Neural cell (in vitro differentiated cells): ENCODE measurements around the gene SLC49A4. TPM values are rescaled to one million over a fixed set of nuclear protein-coding genes. Genes with fewer than 3 reads are reported as not detected.

Source experiments
- H2AFZ ChIP-seq: fragments of 200-600, 300-800 bp; sonication (generic), shearing (Covaris generic); 2 replicates; pipeline ENCODE4 v1.6.0; 2014; ENCODE audit warnings: low read depth, mild to moderate bottlenecking, antibody characterized with exemption, low read length, moderate library complexity
- H3F3A ChIP-seq: fragments of 200-600 bp; shearing (Covaris generic); 2 replicates; pipeline ENCODE4 v1.6.1; 2016; ENCODE audit warnings: mild to moderate bottlenecking, moderate library complexity, mixed read lengths, antibody characterized with exemption, low read length; ENCODE audit not compliant: insufficient read depth, poor library complexity, severe bottlenecking
- H3K27ac ChIP-seq: fragments of 200-600, 300-800 bp; sonication (generic), shearing (Covaris generic); 2 replicates; pipeline ENCODE4 v1.5.1; 2014; ENCODE audit warnings: mild to moderate bottlenecking, low read length, moderate library complexity
- H3K27me3 ChIP-seq: fragments of 300-800, 200-600 bp; sonication (generic), shearing (Covaris generic); 2 replicates; pipeline ENCODE4 v1.6.0; 2014; ENCODE audit warnings: mild to moderate bottlenecking, low read depth, low read length, moderate library complexity; ENCODE audit not compliant: insufficient read depth
- H3K36me3 ChIP-seq: fragments of 300-800, 200-600 bp; sonication (generic), shearing (Covaris generic); 2 replicates; pipeline ENCODE4 v1.5.1; 2014; ENCODE audit warnings: mild to moderate bottlenecking, antibody characterized with exemption, low read length, moderate library complexity; ENCODE audit not compliant: insufficient read depth
- H3K4me2 ChIP-seq: fragments of 300-800, 200-600 bp; sonication (generic), shearing (Covaris generic); 2 replicates; pipeline ENCODE4 v1.6.0; 2014; ENCODE audit warnings: mild to moderate bottlenecking, low read length
- H3K4me3 ChIP-seq: fragments of 300-800, 200-600 bp; sonication (generic), shearing (Covaris generic); 2 replicates; pipeline ENCODE4 v1.5.1; 2014; ENCODE audit warnings: mild to moderate bottlenecking, low read length, moderate library complexity
- H3K79me2 ChIP-seq: fragments of 200-600 bp; shearing (Covaris generic); replicated peaks from 2 replicates; pipeline ENCODE4 v1.6.0; 2014; ENCODE audit warnings: mild to moderate bottlenecking, low read length, moderate library complexity; ENCODE audit not compliant: insufficient read depth
- H3K9ac ChIP-seq: fragments of 300-800, 200-600 bp; sonication (generic), shearing (Covaris generic); 2 replicates; pipeline ENCODE4 v1.6.1; 2016; ENCODE audit warnings: mild to moderate bottlenecking, low read length, mixed read lengths
- H3K9me2 ChIP-seq: fragments of 200-600 bp; shearing (Covaris generic); 2 replicates; pipeline ENCODE4 v1.6.1; 2016; ENCODE audit warnings: mild to moderate bottlenecking, low read length, mixed read lengths; ENCODE audit not compliant: insufficient read depth
- H3K9me3 ChIP-seq: fragments of 200-600, 300-800 bp; sonication (generic), shearing (Covaris generic); 2 replicates; pipeline ENCODE4 v1.6.1; 2016; ENCODE audit warnings: mild to moderate bottlenecking, mixed run types, low read length, moderate library complexity, mixed read lengths
- H4K20me1 ChIP-seq: fragments of 200-600 bp; shearing (Covaris generic); 2 replicates; pipeline ENCODE4 v1.6.1; 2016; ENCODE audit warnings: mild to moderate bottlenecking, mixed run types; ENCODE audit not compliant: insufficient read depth
- EP300 ChIP-seq: fragments of 450-650 bp; conservative IDR thresholded peaks from 2 replicates; pipeline ENCODE4 v1.6.1; 2014; ENCODE audit warnings: antibody characterized with exemption, mild to moderate bottlenecking, moderate library complexity; ENCODE audit not compliant: poor library complexity, severe bottlenecking
- EZH2 ChIP-seq: fragments of 200-600, 300-800 bp; shearing (Covaris generic), sonication (generic); IDR thresholded peaks from 2 replicates; pipeline ENCODE4 v1.6.1; 2014; ENCODE audit warnings: antibody characterized with exemption, low read length, borderline replicate concordance, mild to moderate bottlenecking; ENCODE audit not compliant: insufficient read depth, poor library complexity, severe bottlenecking
- MXI1 ChIP-seq: fragments of 450-650 bp; conservative IDR thresholded peaks from 2 replicates; pipeline ENCODE4 v1.6.1; 2014; ENCODE audit warnings: antibody characterized with exemption, mild to moderate bottlenecking; ENCODE audit not compliant: poor library complexity, severe bottlenecking
- POLR2AphosphoS5 ChIP-seq: IDR thresholded peaks from 2 replicates; pipeline ENCODE4 v1.6.1; 2012
- RAD21 ChIP-seq: fragments of 450-650 bp; conservative IDR thresholded peaks from 2 replicates; pipeline ENCODE4 v1.6.1; 2014; ENCODE audit warnings: antibody characterized with exemption, mild to moderate bottlenecking, moderate library complexity
- SMC3 ChIP-seq: fragments of 450-650 bp; conservative IDR thresholded peaks from 2 replicates; pipeline ENCODE4 v1.6.1; 2014; ENCODE audit warnings: antibody characterized with exemption, mild to moderate bottlenecking, moderate library complexity; ENCODE audit not compliant: poor library complexity
- TAF1 ChIP-seq: IDR thresholded peaks from 2 replicates; pipeline ENCODE4 v1.6.1; 2012; ENCODE audit warnings: low read depth
- polyA plus RNA-seq: library from polyadenylated mRNA; depleted of rRNA; stranded (reverse); fragments of >200 nt; gene quantifications from 2 replicates; pipeline ENCODE4 v1.2.3, GENCODE V29; 2014
- TF ChIP-seq, protein P1 (sequence below): fragments of 450-650 bp; IDR thresholded peaks from 2 replicates; pipeline ENCODE4 v1.5.1; 2014; ENCODE audit warnings: antibody characterized with exemption, mild to moderate bottlenecking, moderate library complexity; ENCODE audit not compliant: poor library complexity, severe bottlenecking
- TF ChIP-seq, protein P2 (sequence below): IDR thresholded peaks from 2 replicates; pipeline ENCODE4 v1.6.1; 2012; ENCODE audit warnings: borderline replicate concordance

The SLC49A4 gene
- polyA plus RNA-seq, 1 donor from 2014 or later: 16.2 TPM

DNA sequence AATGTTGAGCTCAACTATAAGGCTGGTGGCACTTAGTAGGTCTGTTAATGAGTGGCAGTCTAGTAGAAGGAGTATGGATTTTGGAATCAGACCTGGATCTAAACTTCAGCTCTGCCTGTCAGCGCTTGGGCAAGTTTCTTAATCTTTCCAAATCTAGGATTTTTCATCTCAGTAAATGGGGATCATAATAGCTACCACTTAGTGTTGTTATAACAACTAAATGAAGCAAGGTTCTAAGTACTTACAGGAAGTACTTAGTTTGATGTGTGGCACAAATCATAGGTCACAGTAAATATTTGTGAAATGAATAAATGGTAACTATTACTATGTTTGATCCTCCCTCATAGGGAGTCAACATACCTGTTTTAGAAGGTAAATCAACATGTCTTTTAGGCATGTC lies 31.4 kb downstream of the SLC49A4 start:
- H3K9ac ChIP-seq: no peak overlapping the region
- no peak overlapping the region for H3K4me3 ChIP-seq
- H3K4me2 ChIP-seq: no peak overlapping the region
- no peaks in the 10 kb centered on the region for H3K9me3 ChIP-seq
- H2AFZ ChIP-seq: no peak overlapping the region
- H3K36me3 ChIP-seq: no peaks in the 10 kb centered on the region
- H3K27me3 ChIP-seq: no peaks in the 10 kb centered on the region
- no peaks in the 10 kb centered on the region for H4K20me1 ChIP-seq
- H3K79me2 ChIP-seq: no peaks in the 10 kb centered on the region
- no peaks in the 10 kb centered on the region for H3K9me2 ChIP-seq
- no peaks in the 10 kb centered on the region for H3F3A ChIP-seq
- no peak overlapping the region for H3K27ac ChIP-seq
- TF ChIP-seq MXI1 (no peak), POLR2AphosphoS5 (no peak), SMC3 (no peak), RAD21 (no peak), TAF1 (no peak), EP300 (no peak), EZH2 (no peak)
- TF ChIP-seq, protein P1, sequence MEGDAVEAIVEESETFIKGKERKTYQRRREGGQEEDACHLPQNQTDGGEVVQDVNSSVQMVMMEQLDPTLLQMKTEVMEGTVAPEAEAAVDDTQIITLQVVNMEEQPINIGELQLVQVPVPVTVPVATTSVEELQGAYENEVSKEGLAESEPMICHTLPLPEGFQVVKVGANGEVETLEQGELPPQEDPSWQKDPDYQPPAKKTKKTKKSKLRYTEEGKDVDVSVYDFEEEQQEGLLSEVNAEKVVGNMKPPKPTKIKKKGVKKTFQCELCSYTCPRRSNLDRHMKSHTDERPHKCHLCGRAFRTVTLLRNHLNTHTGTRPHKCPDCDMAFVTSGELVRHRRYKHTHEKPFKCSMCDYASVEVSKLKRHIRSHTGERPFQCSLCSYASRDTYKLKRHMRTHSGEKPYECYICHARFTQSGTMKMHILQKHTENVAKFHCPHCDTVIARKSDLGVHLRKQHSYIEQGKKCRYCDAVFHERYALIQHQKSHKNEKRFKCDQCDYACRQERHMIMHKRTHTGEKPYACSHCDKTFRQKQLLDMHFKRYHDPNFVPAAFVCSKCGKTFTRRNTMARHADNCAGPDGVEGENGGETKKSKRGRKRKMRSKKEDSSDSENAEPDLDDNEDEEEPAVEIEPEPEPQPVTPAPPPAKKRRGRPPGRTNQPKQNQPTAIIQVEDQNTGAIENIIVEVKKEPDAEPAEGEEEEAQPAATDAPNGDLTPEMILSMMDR: no peak
- TF ChIP-seq, protein P2, sequence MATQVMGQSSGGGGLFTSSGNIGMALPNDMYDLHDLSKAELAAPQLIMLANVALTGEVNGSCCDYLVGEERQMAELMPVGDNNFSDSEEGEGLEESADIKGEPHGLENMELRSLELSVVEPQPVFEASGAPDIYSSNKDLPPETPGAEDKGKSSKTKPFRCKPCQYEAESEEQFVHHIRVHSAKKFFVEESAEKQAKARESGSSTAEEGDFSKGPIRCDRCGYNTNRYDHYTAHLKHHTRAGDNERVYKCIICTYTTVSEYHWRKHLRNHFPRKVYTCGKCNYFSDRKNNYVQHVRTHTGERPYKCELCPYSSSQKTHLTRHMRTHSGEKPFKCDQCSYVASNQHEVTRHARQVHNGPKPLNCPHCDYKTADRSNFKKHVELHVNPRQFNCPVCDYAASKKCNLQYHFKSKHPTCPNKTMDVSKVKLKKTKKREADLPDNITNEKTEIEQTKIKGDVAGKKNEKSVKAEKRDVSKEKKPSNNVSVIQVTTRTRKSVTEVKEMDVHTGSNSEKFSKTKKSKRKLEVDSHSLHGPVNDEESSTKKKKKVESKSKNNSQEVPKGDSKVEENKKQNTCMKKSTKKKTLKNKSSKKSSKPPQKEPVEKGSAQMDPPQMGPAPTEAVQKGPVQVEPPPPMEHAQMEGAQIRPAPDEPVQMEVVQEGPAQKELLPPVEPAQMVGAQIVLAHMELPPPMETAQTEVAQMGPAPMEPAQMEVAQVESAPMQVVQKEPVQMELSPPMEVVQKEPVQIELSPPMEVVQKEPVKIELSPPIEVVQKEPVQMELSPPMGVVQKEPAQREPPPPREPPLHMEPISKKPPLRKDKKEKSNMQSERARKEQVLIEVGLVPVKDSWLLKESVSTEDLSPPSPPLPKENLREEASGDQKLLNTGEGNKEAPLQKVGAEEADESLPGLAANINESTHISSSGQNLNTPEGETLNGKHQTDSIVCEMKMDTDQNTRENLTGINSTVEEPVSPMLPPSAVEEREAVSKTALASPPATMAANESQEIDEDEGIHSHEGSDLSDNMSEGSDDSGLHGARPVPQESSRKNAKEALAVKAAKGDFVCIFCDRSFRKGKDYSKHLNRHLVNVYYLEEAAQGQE: no peak

GRCh38 chr3:122828281-122828680 lies 33.4 kb downstream of the SLC49A4 start:
- TF ChIP-seq EP300: no peak
- TF ChIP-seq RAD21: no peak
- TF ChIP-seq, protein P2: no peak
- TF ChIP-seq MXI1: no peak
- TF ChIP-seq SMC3: no peak
- TF ChIP-seq POLR2AphosphoS5: no peak
- TF ChIP-seq TAF1: no peak
- TF ChIP-seq, protein P1: no peak
- no peak for TF ChIP-seq EZH2
- Histone ChIP-seq H3K27ac (no peak overlapping the region), H3K36me3 (no peaks in the 10 kb centered on the region)

More at GRCh38 chr3:122828281-122828680, 33.4 kb downstream of the SLC49A4 start:
- Histone ChIP-seq H4K20me1 (no peaks in the 10 kb centered on the region), H3K27me3 (no peaks in the 10 kb centered on the region), H3K9me3 (no peaks in the 10 kb centered on the region), H2AFZ (no peak overlapping the region), H3F3A (no peaks in the 10 kb centered on the region), H3K79me2 (no peaks in the 10 kb centered on the region), H3K9me2 (no peaks in the 10 kb centered on the region), H3K4me3 (no peak overlapping the region), H3K4me2 (no peak overlapping the region), H3K9ac (no peak overlapping the region)
